ENCODE data around the gene MRPL53.
"Not testable (repeated sequence)": the region's sequence is repeated elsewhere in the genome, so short reads cannot be mapped to it uniquely, and the experiment has no call there.

Gene MRPL53

GRCh38 chr2:74447230-74447999 lies 25.1 kb downstream of the MRPL53 start:
- no peak for DNase-seq

- DNase-seq: no peak
These were observed 27.8 kb downstream of the MRPL53 start for GRCh38 chr2:74444498-74445318.

- not testable (repeated sequence) for DNase-seq
These were observed 29.8 kb downstream of the MRPL53 start for GRCh38 chr2:74442483-74443297.

GRCh38 chr2:74441690-74442482 lies 30.6 kb downstream of the MRPL53 start, which contains the start of gene RTKN:
Gene RTKN (minus strand): TSS chr2:74441937. CDS start chr2:74441816, 121 bp downstream.
- peak in 2 of 3 experiments; percentile 72 to 93 for DNase-seq

GRCh38 chr2:74441170-74441689 lies 31.2 kb downstream of the MRPL53 start:
- DNase-seq: no peak

- DNase-seq: peak; percentile 8 to 97 (median 96)
These were observed 31.9 kb downstream of the MRPL53 start for GRCh38 chr2:74440378-74441169.

- DNase-seq: no peak
These were observed 32.6 kb downstream of the MRPL53 start for GRCh38 chr2:74439803-74440377.

- DNase-seq: no peak
These were observed 33.1 kb downstream of the MRPL53 start for GRCh38 chr2:74439373-74439772.

GRCh38 chr2:74438248-74438647 lies 34.2 kb downstream of the MRPL53 start:
- no peak for DNase-seq

GRCh38 chr2:74436848-74437695 lies 35.4 kb downstream of the MRPL53 start:
- DNase-seq: no peak

- no peak for DNase-seq
These were observed 36.2 kb downstream of the MRPL53 start for GRCh38 chr2:74436111-74436805.

- no peak for DNase-seq
These were observed 42.0 kb downstream of the MRPL53 start for GRCh38 chr2:74430502-74430901.

GRCh38 chr2:74429487-74430451 lies 42.7 kb downstream of the MRPL53 start:
- DNase-seq: no peak

GRCh38 chr2:74428675-74429074 lies 43.8 kb downstream of the MRPL53 start:
- DNase-seq: no peak

- DNase-seq: no peak
These were observed 44.9 kb downstream of the MRPL53 start for GRCh38 chr2:74427551-74427950.

- DNase-seq: no peak
These were observed 46.2 kb downstream of the MRPL53 start for GRCh38 chr2:74426181-74426758.

GRCh38 chr2:74425523-74425922 lies 47.0 kb downstream of the MRPL53 start:
- DNase-seq: no peak

All from NCI-H1417 (cell line).